Stimulated activated naive CD4-positive, alpha-beta T cell treated with Interleukin-2 at 50 U/mL for 16 hours (primary cell): ENCODE results near the gene CEP126.

ENCODE experiments used
- DNase-seq: peaks from one replicate; lab custom pipeline; 2025; lab: John Stamatoyannopoulos, UW

CEP126 gene

GRCh38 chr11:102007567-102008437 lies 93.0 kb downstream of the CEP126 start:
- no peak for DNase-seq

GRCh38 chr11:102010776-102011494 lies 96.1 kb downstream of the CEP126 start:
- DNase-seq: no peak

- no peak for DNase-seq
Measured at GRCh38 chr11:102012946-102013345, 98.1 kb downstream of the CEP126 start.

GRCh38 chr11:102014756-102015155 lies 99.9 kb downstream of the CEP126 start:
- DNase-seq: no peak

GRCh38 chr11:102017026-102017425 lies 102.2 kb downstream of the CEP126 start:
- DNase-seq: no peak

GRCh38 chr11:102026217-102026616 lies 111.4 kb downstream of the CEP126 start:
- no peak for DNase-seq

GRCh38 chr11:102026959-102027358 lies 112.1 kb downstream of the CEP126 start:
- DNase-seq: no peak

- DNase-seq: no peak
Measured at GRCh38 chr11:102036757-102037156, 121.9 kb downstream of the CEP126 start.

GRCh38 chr11:102046841-102047240 lies 132.0 kb downstream of the CEP126 start:
- no peak for DNase-seq

GRCh38 chr11:102047305-102047924 lies 132.6 kb downstream of the CEP126 start, which contains the start of gene CFAP300:
CFAP300 (plus strand) TSS chr11:102047437; CDS start chr11:102047471, 34 bp downstream.
- peak; percentile 8 for DNase-seq
